Measurements from ENCODE around the gene CLSTN2.

CLSTN2 gene

GRCh38 chr3:140424211-140424610 lies 489.2 kb downstream of the CLSTN2 start:
- no peak for DNase-seq (ENCODE audit: low read depth)

GRCh38 chr3:140424726-140425125 lies 489.7 kb downstream of the CLSTN2 start:
- DNase-seq (ENCODE audit: low read depth), result no peak

GRCh38 chr3:140427786-140428185 lies 492.8 kb downstream of the CLSTN2 start:
- DNase-seq (ENCODE audit: low read depth), result no peak

GRCh38 chr3:140428380-140428779 lies 493.4 kb downstream of the CLSTN2 start:
- DNase-seq (ENCODE audit: low read depth), result no peak

GRCh38 chr3:140429791-140430190 lies 494.8 kb downstream of the CLSTN2 start:
- DNase-seq (ENCODE audit: low read depth), result no peak

GRCh38 chr3:140430494-140430893 lies 495.5 kb downstream of the CLSTN2 start:
- no peak for DNase-seq (ENCODE audit: low read depth)

GRCh38 chr3:140432229-140432669 lies 497.3 kb downstream of the CLSTN2 start:
- DNase-seq (ENCODE audit: low read depth), result no peak

GRCh38 chr3:140433431-140433830 lies 498.4 kb downstream of the CLSTN2 start:
- no peak for DNase-seq (ENCODE audit: low read depth)

GRCh38 chr3:140434261-140434905 lies 499.4 kb downstream of the CLSTN2 start:
- no peak for DNase-seq (ENCODE audit: low read depth)

- DNase-seq (ENCODE audit: low read depth), result no peak
These were observed 501.4 kb downstream of the CLSTN2 start for GRCh38 chr3:140436421-140436820.

GRCh38 chr3:140438736-140439470 lies 503.9 kb downstream of the CLSTN2 start:
- no peak for DNase-seq (ENCODE audit: low read depth)

- DNase-seq (ENCODE audit: low read depth), result no peak
These were observed 504.5 kb downstream of the CLSTN2 start for GRCh38 chr3:140439527-140439926.

GRCh38 chr3:140440446-140440845 lies 505.5 kb downstream of the CLSTN2 start:
- DNase-seq (ENCODE audit: low read depth), result no peak

GRCh38 chr3:140441006-140441405 lies 506.0 kb downstream of the CLSTN2 start:
- DNase-seq (ENCODE audit: low read depth), result no peak

- no peak for DNase-seq (ENCODE audit: low read depth)
These were observed 507.6 kb downstream of the CLSTN2 start for GRCh38 chr3:140442621-140443020.

GRCh38 chr3:140443073-140443472 lies 508.1 kb downstream of the CLSTN2 start:
- no peak for DNase-seq (ENCODE audit: low read depth)

- no peak for DNase-seq (ENCODE audit: low read depth)
These were observed 508.8 kb downstream of the CLSTN2 start for GRCh38 chr3:140443806-140444205.

GRCh38 chr3:140446734-140447133 lies 511.7 kb downstream of the CLSTN2 start:
- no peak for DNase-seq (ENCODE audit: low read depth)

- no peak for DNase-seq (ENCODE audit: low read depth)
These were observed 512.2 kb downstream of the CLSTN2 start for GRCh38 chr3:140447136-140447535.

GRCh38 chr3:140448001-140448400 lies 513.0 kb downstream of the CLSTN2 start:
- no peak for DNase-seq (ENCODE audit: low read depth)

GRCh38 chr3:140449413-140450256 lies 514.6 kb downstream of the CLSTN2 start:
- no peak for DNase-seq (ENCODE audit: low read depth)

- no peak for DNase-seq (ENCODE audit: low read depth)
These were observed 518.8 kb downstream of the CLSTN2 start for GRCh38 chr3:140453750-140454149.

All from CMK (cell line).